K562 (cell line): ENCODE data around the gene NHSL2.

ENCODE experiments used
- BMI1 ChIP-seq: fragments of 150-350 bp; IDR thresholded peaks from 2 replicates; pipeline ENCODE4 v1.6.1; 2014; ENCODE audit warnings: low read length
- EP300 ChIP-seq: IDR thresholded peaks from 2 replicates; pipeline ENCODE4 v1.6.1; 2012; ENCODE audit warnings: low read length, improper control_type of control experiment
- SMARCC2 ChIP-seq: fragments of 450-650 bp; IDR thresholded peaks from 2 replicates; pipeline ENCODE4 v1.6.1; 2017; ENCODE audit warnings: antibody characterized with exemption, moderate library complexity, mild to moderate bottlenecking, low read depth

DNA sequence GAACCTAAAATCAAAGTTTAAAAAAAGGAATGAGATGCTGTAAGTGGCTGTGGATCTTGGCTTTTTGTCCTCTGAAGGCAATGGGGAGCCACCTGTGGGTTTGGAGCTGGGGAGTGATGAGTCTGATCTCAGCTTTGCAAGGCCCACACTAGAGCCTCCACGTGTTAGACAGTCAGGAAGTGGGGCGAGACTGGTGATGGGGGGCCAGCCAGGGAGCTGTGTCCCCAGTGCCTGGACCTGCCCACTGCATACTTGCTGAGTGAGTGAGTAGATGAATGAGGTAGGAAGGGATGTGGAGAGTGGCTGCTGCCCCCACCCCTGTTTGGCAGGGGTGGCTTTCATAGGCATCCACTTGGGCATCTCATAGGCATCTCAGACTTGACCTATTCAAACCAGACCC lies 84.0 kb downstream of the NHSL2 start:
- TF ChIP-seq SMARCC2: no peak
- no peak for TF ChIP-seq EP300
- TF ChIP-seq BMI1: no peak
